K562 (cell line): Measurements from ENCODE around the gene CCDC85B. TPM values are rescaled to one million over a fixed set of nuclear protein-coding genes. Genes with fewer than 3 reads are reported as not detected.
A peak's percentile ranks its signal among the peaks of the same experiment; 100 is the strongest.

Experiments used
- ATAC-seq: fragments of 200-7000 bp; cut with Tn5 transposase; 3 replicates; pipeline ENCODE4 v1.9.1; 2020; ENCODE audit warnings: moderate library complexity
- BruUV-seq: library from RNA; stranded (reverse); fragments of 400-500 nt; replicated peaks from 2 replicates; lab custom pipeline; 2021; lab: Mats Ljungman, UMichigan
- CTCF ChIA-PET: fragments of 300-600 bp; formaldehyde crosslinking; extraction: SDS; loops from one replicate; lab custom pipeline; 2021; ENCODE audit warnings: low intra/inter-chr PET ratio; lab: Yijun Ruan, JAX
- POLR2A ChIA-PET: fragments of 300-600, 350-650 bp; sonication (Branson Sonifier 250); formaldehyde crosslinking; extraction: SDS; loops from one replicate; lab custom pipeline; 2021; ENCODE audit warnings: antibody characterized with exemption, inconsistent platforms; lab: Yijun Ruan, JAX
- DNase-seq, 4 experiments: peaks; one replicate each; pipeline versions ENCODE4 v3.0.0 to v3.0.0-alpha.2; 2011 to 2018; ENCODE audit warnings: low spot score in 3 of 4, mixed read lengths in 3 of 4; ENCODE audit errors: extremely low read depth in 1 of 4
- FAIRE-seq: peaks from 2 replicates; lab custom pipeline; 2011; peaks lifted over from hg19 to GRCh38; lab: Jason Lieb, UNC
- H2AFZ ChIP-seq: 2 replicates; pipeline ENCODE4 v1.6.0; 2011; ENCODE audit warnings: low read depth, low read length, control low read depth, inconsistent platforms
- H3K27ac ChIP-seq: fragments of 200-600 bp; 3 replicates; pipeline ENCODE4 v1.8.0; 2011; ENCODE audit warnings: low read depth, mild to moderate bottlenecking, control low read depth, inconsistent platforms, low read length, moderate library complexity, mixed read lengths; ENCODE audit errors: extremely low read depth
- H3K27me3 ChIP-seq, 2 experiments: fragments of 300-600 bp in 1 of 2; 2 replicates in 1 of 2; 3 replicates in 1 of 2; pipeline versions ENCODE4 v1.6.0 to v1.8.0; 2011; ENCODE audit warnings: inconsistent platforms in 2 of 2, low read length in 2 of 2, mild to moderate bottlenecking in 1 of 2, mixed read lengths in 1 of 2, moderate library complexity in 1 of 2; ENCODE audit not compliant: control insufficient read depth in 2 of 2, insufficient read depth in 2 of 2
- H3K36me3 ChIP-seq: fragments of 300-600 bp; 3 replicates; pipeline ENCODE4 v1.8.0; 2011; ENCODE audit warnings: mild to moderate bottlenecking, low read length, inconsistent platforms; ENCODE audit not compliant: control insufficient read depth, insufficient read depth
- H3K4me1 ChIP-seq, 2 experiments: fragments of 200-600 bp in 1 of 2; replicated peaks in 1 of 2; 2 replicates in 1 of 2; 3 replicates in 1 of 2; pipeline versions ENCODE4 v1.5.1 to v1.8.0; 2011; ENCODE audit warnings: inconsistent platforms in 2 of 2, low read length in 2 of 2, mild to moderate bottlenecking in 1 of 2, mixed read lengths in 1 of 2, moderate library complexity in 1 of 2; ENCODE audit not compliant: control insufficient read depth in 2 of 2, insufficient read depth in 2 of 2
- H3K4me2 ChIP-seq: 2 replicates; pipeline ENCODE4 v1.6.1; 2011; ENCODE audit warnings: low read length, control low read depth, inconsistent platforms, mixed read lengths; ENCODE audit not compliant: insufficient read depth
- H3K4me3 ChIP-seq: fragments of 200-600 bp; sonication (generic), shearing (Covaris generic); 2 replicates; pipeline ENCODE4 v1.5.1; 2016; ENCODE audit warnings: control low read depth, inconsistent platforms
- H3K79me2 ChIP-seq: fragments of 200-600 bp; 3 replicates; pipeline ENCODE4 v1.8.0; 2011; ENCODE audit warnings: low read length, inconsistent platforms; ENCODE audit not compliant: control insufficient read depth, insufficient read depth
- H3K9ac ChIP-seq, 2 experiments: 2 replicates each; pipeline versions ENCODE4 v1.6.0 to v1.6.1; 2011; ENCODE audit warnings: low read depth in 2 of 2, low read length in 2 of 2, control low read depth in 1 of 2, inconsistent platforms in 1 of 2, mild to moderate bottlenecking in 1 of 2, mixed read lengths in 1 of 2; ENCODE audit not compliant: insufficient read depth in 1 of 2
- H3K9me1 ChIP-seq: one replicate; pipeline ENCODE4 v1.6.0; 2011; ENCODE audit warnings: inconsistent platforms, mild to moderate bottlenecking, low read length, moderate library complexity; ENCODE audit not compliant: control insufficient read depth, insufficient read depth
- H3K9me3 ChIP-seq: replicated peaks from 2 replicates; pipeline ENCODE4 v1.5.1; 2011; ENCODE audit warnings: low read depth, low read length, inconsistent platforms; ENCODE audit not compliant: control insufficient read depth, insufficient read depth
- H4K20me1 ChIP-seq: replicated peaks from 2 replicates; pipeline ENCODE4 v1.6.1; 2011; ENCODE audit warnings: low read length, inconsistent platforms, mixed read lengths; ENCODE audit not compliant: control insufficient read depth, insufficient read depth
- CEBPG ChIP-seq, 3 experiments: fragments of 200-800 bp in 1 of 3; sonication (Bioruptor generic) in 1 of 3; sonication (generic) in 1 of 3; formaldehyde crosslinking in 1 of 3; IDR thresholded peaks in 2 of 3; conservative IDR thresholded peaks in 1 of 3; 2 replicates each; pipeline versions ENCODE4 v1.6.1 to v1.8.0; 2016 to 2022; ENCODE audit warnings: missing compliant biosample characterization in 2 of 3, missing genetic modification characterization in 2 of 3, mild to moderate bottlenecking in 1 of 3, missing genetic modification reagents in 1 of 3
- ETV6 ChIP-seq, 3 experiments: fragments of 150-350 bp in 1 of 3; sonication (generic) in 1 of 3; formaldehyde crosslinking in 1 of 3; IDR thresholded peaks; 2 replicates each; pipeline versions ENCODE4 v1.6.1 to v1.8.0; 2014 to 2022; ENCODE audit warnings: borderline replicate concordance in 2 of 3, low read depth in 2 of 3, antibody characterized with exemption in 1 of 3, low read length in 1 of 3, mild to moderate bottlenecking in 1 of 3, missing genetic modification reagents in 1 of 3
- FOXJ2 ChIP-seq: fragments of 200-800 bp; sonication (Bioruptor generic); IDR thresholded peaks from 2 replicates; pipeline ENCODE4 v1.6.1; 2016; ENCODE audit warnings: missing genetic modification characterization, missing compliant biosample characterization
- HCFC1 ChIP-seq: IDR thresholded peaks from 2 replicates; pipeline ENCODE4 v1.6.1; 2012; ENCODE audit warnings: low read depth, low read length, improper control_type of control experiment
- MAZ ChIP-seq, 2 experiments: fragments of 450-650 bp in 1 of 2; sonication (generic) in 1 of 2; formaldehyde crosslinking; IDR thresholded peaks in 1 of 2; conservative IDR thresholded peaks in 1 of 2; 2 replicates each; pipeline versions ENCODE4 v1.4.0 to v1.5.0; 2020; ENCODE audit warnings: mild to moderate bottlenecking in 1 of 2, missing genetic modification reagents in 1 of 2
- MTA1 ChIP-seq: fragments of 450-650 bp; IDR thresholded peaks from 2 replicates; pipeline ENCODE4 v1.6.1; 2017; ENCODE audit warnings: borderline replicate concordance
- MTA3 ChIP-seq: fragments of 450-650 bp; formaldehyde crosslinking; IDR thresholded peaks from 2 replicates; pipeline ENCODE4 v1.6.1; 2017; ENCODE audit warnings: mild to moderate bottlenecking, borderline replicate concordance
- PRPF4 ChIP-seq: fragments of 200-400 bp; formaldehyde crosslinking; IDR thresholded peaks from one replicate; pipeline ENCODE4 v1.6.1; 2017; ENCODE audit warnings: low read length, low read depth, mild to moderate bottlenecking; ENCODE audit not compliant: insufficient read depth, poor library complexity, severe bottlenecking
- RBM15 ChIP-seq: fragments of 200-400 bp; formaldehyde crosslinking; IDR thresholded peaks from 2 replicates; pipeline ENCODE4 v1.6.1; 2018; ENCODE audit warnings: mild to moderate bottlenecking, low read length, moderate library complexity; ENCODE audit not compliant: insufficient read depth
- RBM22 ChIP-seq: fragments of 200-400 bp; formaldehyde crosslinking; IDR thresholded peaks from 2 replicates; pipeline ENCODE4 v1.6.1; 2018; ENCODE audit warnings: low read length, low read depth; ENCODE audit not compliant: poor library complexity, severe bottlenecking
- SPI1 ChIP-seq: IDR thresholded peaks from 2 replicates; pipeline ENCODE4 v1.6.1; 2011; ENCODE audit warnings: low read depth, low read length, control low read depth, borderline replicate concordance
- SUPT5H ChIP-seq: fragments of 450-650 bp; IDR thresholded peaks from 2 replicates; pipeline ENCODE4 v1.6.1; 2016
- TCF3 ChIP-seq: sonication (generic); formaldehyde crosslinking; IDR thresholded peaks from 2 replicates; pipeline ENCODE4 v1.4.0; 2020; ENCODE audit warnings: mild to moderate bottlenecking, missing genetic modification reagents
- TCF7L2 ChIP-seq: fragments of 150-350 bp; IDR thresholded peaks from 2 replicates; pipeline ENCODE4 v1.6.1; 2016; ENCODE audit warnings: low read depth, mild to moderate bottlenecking, low read length, moderate library complexity
- ZKSCAN1 ChIP-seq: fragments of 150-350 bp; IDR thresholded peaks from 2 replicates; pipeline ENCODE4 v1.6.1; 2016; ENCODE audit warnings: low read depth, low read length
- WGBS: fragments of 100-300 bp; shearing (Covaris generic); methylation state at CpG from one replicate; pipeline ENCODE4 v1.1.6; 2016; ENCODE audit warnings: low coverage, mixed read lengths; ENCODE audit not compliant: insufficient coverage; ENCODE audit errors: missing lambda C conversion rate; 5-methylcytosine and 5-hydroxymethylcytosine counted together
- in situ Hi-C: fragments of 300-500 bp; cut with MboI; formaldehyde crosslinking; loops from 4 replicates; pipeline ENCODE4 v1.15.0; 2018; ENCODE audit warnings: inconsistent platforms, mixed read lengths
- intact Hi-C: fragments of 100-400 bp; cut with micrococcal nuclease; formaldehyde crosslinking; loops from 2 replicates; pipeline ENCODE4 v1.14.2; 2022
- polyA plus RNA-seq, 8 experiments: library from polyadenylated mRNA; depleted of rRNA in 4 of 8; stranded (reverse) in 5 of 8; unstranded in 3 of 8; fragments of >200 nt; fragmentation: Nextera tagmentation in 2 of 8; fragmentation: Illumina TruSeq in 1 of 8; extraction: Ambion mirVana in 2 of 8; extraction: Trizol in 1 of 8; gene quantifications; 2 replicates each; pipeline versions ENCODE4 v1.2.1 to v1.2.3, GENCODE V29; 2011 to 2014; ENCODE audit warnings: inconsistent platforms in 1 of 8, missing spikeins in 1 of 8
- total RNA-seq, 7 experiments: library from RNA; depleted of rRNA in 6 of 7; stranded (reverse); fragments of >200 nt in 6 of 7; fragmentation: Illumina TruSeq in 2 of 7; extraction: Trizol in 2 of 7; gene quantifications; 2 replicates each; pipeline versions ENCODE4 v1.2.1 to v1.2.3, GENCODE V29; 2011 to 2021; ENCODE audit warnings: low replicate concordance in 1 of 7
- TF ChIP-seq, protein P1 (sequence below): fragments of 250-450 bp; sonication (Bioruptor Pico); IDR thresholded peaks from 2 replicates; pipeline ENCODE4 v1.9.0; 2021; ENCODE audit warnings: mild to moderate bottlenecking
- TF ChIP-seq, protein P2 (sequence below): fragments of 250-450 bp; sonication (Bioruptor Pico); IDR thresholded peaks from 2 replicates; pipeline ENCODE4 v1.4.0; 2020; ENCODE audit warnings: borderline replicate concordance

Gene CCDC85B
- total and polyA plus RNA-seq, 9 of the 15 experiments (the other 6 are each of a cell fraction or from before 2014, with no cell fraction given): 0.14 to 138 (median 6.2) TPM

DNA sequence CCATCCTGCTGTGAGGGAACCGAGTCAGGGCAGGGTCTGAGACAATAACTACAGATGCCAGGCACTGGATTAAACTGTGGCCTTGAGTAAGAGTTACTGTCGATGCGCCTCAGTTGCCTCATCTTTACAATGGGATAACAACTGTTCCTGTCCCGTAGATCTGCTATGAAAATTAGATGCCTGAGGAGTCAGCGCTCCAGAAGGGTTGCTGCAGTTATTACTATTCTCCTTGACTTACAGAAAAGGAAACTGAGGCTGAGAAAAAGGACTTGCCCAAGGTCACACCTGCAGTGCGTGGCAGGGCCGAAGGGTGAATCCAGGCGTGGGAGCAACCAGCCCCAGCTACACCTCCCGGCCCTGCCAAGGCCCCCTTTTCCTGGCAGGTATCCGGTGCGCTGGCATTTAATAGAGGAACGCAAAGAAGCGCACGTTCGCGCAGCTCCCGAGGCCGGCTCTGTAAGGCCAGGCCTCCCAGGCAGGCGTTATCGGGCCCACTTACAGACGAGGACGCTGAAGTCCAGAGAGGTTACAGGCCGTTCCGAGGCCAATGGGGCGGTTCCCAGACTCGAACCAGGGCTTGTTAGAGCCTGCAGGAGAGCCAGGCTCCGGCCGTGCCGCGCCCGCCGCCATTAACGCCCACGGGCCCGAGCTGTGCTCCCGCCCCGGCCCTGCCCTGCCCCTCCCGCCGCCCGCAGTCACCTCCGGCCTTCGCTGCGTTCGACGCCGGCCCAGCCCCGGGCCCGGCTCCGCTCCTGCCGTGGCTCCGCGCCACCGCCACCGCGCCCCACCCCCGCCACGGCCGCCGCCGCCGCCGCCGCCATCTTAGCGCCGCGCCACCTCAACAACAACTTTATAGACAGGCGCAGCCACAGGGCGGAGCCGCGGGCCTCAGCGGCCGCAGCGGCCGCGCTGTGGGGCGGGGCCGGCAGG is 28.0 kb downstream of the CCDC85B start, which contains the start of gene C11orf68:
Gene C11orf68 (minus strand): TSS at position 852 of the 930 bp plus-strand sequence. CDS start 31 bp downstream, at position 821.
- Histone ChIP-seq H3K36me3 (peaks cover 31% of the 10 kb centered on the region; the same call in 1 of the 3 replicates), H3K4me1 (peaks cover 25 to 59% of the 10 kb centered on the region in 2 experiments), H2AFZ (peak within 1 kb of the TSS; percentile 90), H3K4me2 (peak within 1 kb of the TSS; percentile 94), H3K27me3 (no peaks in the 10 kb centered on the region), H3K27ac (peak within 1 kb of the TSS; percentile 95), H3K4me3 (peak within 1 kb of the TSS; percentile 98), H3K9me1 (no peaks in the 10 kb centered on the region), H3K9me3 (no peaks in the 10 kb centered on the region), H4K20me1 (no peaks in the 10 kb centered on the region), H3K79me2 (peaks cover 31% of the 10 kb centered on the region), H3K9ac (peak within 1 kb of the TSS; percentile 96 to 99)
- BruUV-seq: no TSS peak
- DNase-seq (peak in 1 of 4 experiments; percentile 68), ATAC-seq (peak; percentile 69), FAIRE-seq (peak; percentile 71)
- whole genome bisulfite sequencing: 5% methylated on average over 22 of the region's 77 CpGs
- intact Hi-C loops (loop anchor here (1.0 kb wide), 1 partner anchor 43 kb away; the partner anchor contains the start of gene SART1), in situ Hi-C loops (no loop called here)
- CTCF ChIA-PET: interaction anchor here (0.7 to 1.5 kb wide), 2 partner anchors 30 to 103 kb away, joined by 3 to 7 read pairs; partner anchors contain the start of gene FIBP
- POLR2A ChIA-PET: interaction anchor here (0.7 to 2.1 kb wide), 11 partner anchors 9 to 247 kb away, joined by 3 to 12 read pairs (median 5); partner anchors contain the start of genes CCDC85B and FOSL1
- no peak for TF ChIP-seq RBM22
- no peak for TF ChIP-seq FOXJ2 (tag)
- peak; percentile 18; the same call in 1 of the 2 replicates for TF ChIP-seq TCF3 (CRISPR knock-in tag)
- TF ChIP-seq SUPT5H: no peak
- peak; percentile 12 for TF ChIP-seq HCFC1
- 0 out of 4 replicates have a peak, but pooled peaks of 1 of the 2 experiments have one; percentile 37 for TF ChIP-seq MAZ (CRISPR knock-in tag; conservative IDR thresholded peaks at IDR 0.05 in 1 of 2, IDR thresholded peaks at IDR 0.05 in 1 of 2)
- no peak for TF ChIP-seq ETV6 (IDR thresholded peaks at IDR 0.05; ENCODE audit: borderline replicate concordance in 1 of 2, low read depth in 2 of 2, low read length in 1 of 2)
- no peak for TF ChIP-seq ETV6 (CRISPR knock-in tag; IDR thresholded peaks at IDR 0.05; ENCODE audit: borderline replicate concordance)
- TF ChIP-seq, protein P1, sequence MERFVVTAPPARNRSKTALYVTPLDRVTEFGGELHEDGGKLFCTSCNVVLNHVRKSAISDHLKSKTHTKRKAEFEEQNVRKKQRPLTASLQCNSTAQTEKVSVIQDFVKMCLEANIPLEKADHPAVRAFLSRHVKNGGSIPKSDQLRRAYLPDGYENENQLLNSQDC (CRISPR knock-in tag): peak; percentile 15; the same call in 1 of the 2 replicates
- TF ChIP-seq MTA3: no peak
- no peak for TF ChIP-seq SPI1
- no peak for TF ChIP-seq MTA1
- no peak for TF ChIP-seq TCF7L2
- peak; percentile 76 for TF ChIP-seq PRPF4
- peak; percentile 89 for TF ChIP-seq ZKSCAN1
- no peak for TF ChIP-seq CEBPG (CRISPR knock-in tag; IDR thresholded peaks at IDR 0.05)
- TF ChIP-seq CEBPG (tag; conservative IDR thresholded peaks at IDR 0.05 in 1 of 2, IDR thresholded peaks at IDR 0.05 in 1 of 2): no peak
- no peak for TF ChIP-seq RBM15
- TF ChIP-seq, protein P2, sequence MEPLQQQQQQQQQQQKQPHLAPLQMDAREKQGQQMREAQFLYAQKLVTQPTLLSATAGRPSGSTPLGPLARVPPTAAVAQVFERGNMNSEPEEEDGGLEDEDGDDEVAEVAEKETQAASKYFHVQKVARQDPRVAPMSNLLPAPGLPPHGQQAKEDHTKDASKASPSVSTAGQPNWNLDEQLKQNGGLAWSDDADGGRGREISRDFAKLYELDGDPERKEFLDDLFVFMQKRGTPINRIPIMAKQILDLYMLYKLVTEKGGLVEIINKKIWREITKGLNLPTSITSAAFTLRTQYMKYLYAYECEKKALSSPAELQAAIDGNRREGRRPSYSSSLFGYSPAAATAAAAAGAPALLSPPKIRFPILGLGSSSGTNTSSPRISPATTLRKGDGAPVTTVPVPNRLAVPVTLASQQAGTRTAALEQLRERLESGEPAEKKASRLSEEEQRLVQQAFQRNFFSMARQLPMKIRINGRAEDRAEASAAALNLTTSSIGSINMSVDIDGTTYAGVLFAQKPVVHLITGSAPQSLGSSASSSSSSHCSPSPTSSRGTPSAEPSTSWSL (CRISPR knock-in tag): no peak
